ENCODE data around the gene OR2A14.
A peak's percentile ranks its signal among the peaks of the same experiment; 100 is the strongest.
"Not testable (repeated sequence)": the region's sequence is repeated elsewhere in the genome, so short reads cannot be mapped to it uniquely, and the experiment has no call there.

OR2A14 gene

DNA sequence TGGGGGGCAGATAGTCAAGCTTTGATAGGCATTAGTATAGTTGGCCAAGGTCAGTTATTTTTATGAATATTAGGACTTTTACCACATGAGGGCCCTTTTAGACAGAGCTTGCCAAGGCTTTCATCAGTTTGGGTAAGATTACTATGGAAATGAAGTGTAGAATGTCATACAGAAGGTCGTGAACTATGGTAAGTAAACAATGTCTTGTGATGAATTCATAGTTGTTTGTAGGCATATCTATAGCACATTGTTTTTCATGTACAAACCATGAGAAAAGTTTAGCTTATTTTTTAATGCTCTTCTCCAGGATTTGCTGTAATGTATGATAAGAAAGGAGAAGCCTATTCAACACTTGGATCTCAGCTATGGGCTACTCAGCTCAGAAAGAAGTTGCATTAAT lies 9.3 kb upstream of the OR2A14 start:
- Histone ChIP-seq H3K36me3 (ENCODE audit: control insufficient read depth, insufficient read depth, low read length) (no peaks in the 10 kb centered on the region), H3K4me3 (replicated peaks; ENCODE audit: low read depth, low read length) (no peak overlapping the region), H3K27me3 (replicated peaks; ENCODE audit: control insufficient read depth, insufficient read depth, low read length) (no peaks in the 10 kb centered on the region)
- DNase-seq (ENCODE audit: extremely low read depth, insufficient read length): no peak
- TF ChIP-seq, protein P1, sequence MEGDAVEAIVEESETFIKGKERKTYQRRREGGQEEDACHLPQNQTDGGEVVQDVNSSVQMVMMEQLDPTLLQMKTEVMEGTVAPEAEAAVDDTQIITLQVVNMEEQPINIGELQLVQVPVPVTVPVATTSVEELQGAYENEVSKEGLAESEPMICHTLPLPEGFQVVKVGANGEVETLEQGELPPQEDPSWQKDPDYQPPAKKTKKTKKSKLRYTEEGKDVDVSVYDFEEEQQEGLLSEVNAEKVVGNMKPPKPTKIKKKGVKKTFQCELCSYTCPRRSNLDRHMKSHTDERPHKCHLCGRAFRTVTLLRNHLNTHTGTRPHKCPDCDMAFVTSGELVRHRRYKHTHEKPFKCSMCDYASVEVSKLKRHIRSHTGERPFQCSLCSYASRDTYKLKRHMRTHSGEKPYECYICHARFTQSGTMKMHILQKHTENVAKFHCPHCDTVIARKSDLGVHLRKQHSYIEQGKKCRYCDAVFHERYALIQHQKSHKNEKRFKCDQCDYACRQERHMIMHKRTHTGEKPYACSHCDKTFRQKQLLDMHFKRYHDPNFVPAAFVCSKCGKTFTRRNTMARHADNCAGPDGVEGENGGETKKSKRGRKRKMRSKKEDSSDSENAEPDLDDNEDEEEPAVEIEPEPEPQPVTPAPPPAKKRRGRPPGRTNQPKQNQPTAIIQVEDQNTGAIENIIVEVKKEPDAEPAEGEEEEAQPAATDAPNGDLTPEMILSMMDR (IDR thresholded peaks at IDR 0.05; ENCODE audit: insufficient read depth, low read length, poor library complexity, severe bottlenecking): no peak

GRCh38 chr7:144118341-144118740 lies 4.6 kb upstream of the OR2A14 start:
- DNase-seq (ENCODE audit: extremely low read depth, insufficient read length): no peak
- H3K27me3 ChIP-seq (replicated peaks; ENCODE audit: control insufficient read depth, insufficient read depth, low read length): no peaks in the 10 kb centered on the region
- H3K4me3 ChIP-seq (replicated peaks; ENCODE audit: low read depth, low read length): no peak overlapping the region
- TF ChIP-seq, protein P1 (IDR thresholded peaks at IDR 0.05; ENCODE audit: insufficient read depth, low read length, poor library complexity, severe bottlenecking): no peak
- no peaks in the 10 kb centered on the region for H3K36me3 ChIP-seq (ENCODE audit: control insufficient read depth, insufficient read depth, low read length)

- Histone ChIP-seq H3K27me3 (replicated peaks; ENCODE audit: control insufficient read depth, insufficient read depth, low read length) (no peaks in the 10 kb centered on the region), H3K4me3 (replicated peaks; ENCODE audit: low read depth, low read length) (no peak overlapping the region), H3K36me3 (ENCODE audit: control insufficient read depth, insufficient read depth, low read length) (no peaks in the 10 kb centered on the region)
- DNase-seq (ENCODE audit: extremely low read depth, insufficient read length): peak; percentile 39
- TF ChIP-seq, protein P1 (IDR thresholded peaks at IDR 0.05; ENCODE audit: insufficient read depth, low read length, poor library complexity, severe bottlenecking): peak; percentile 94
Measured at GRCh38 chr7:144127714-144128334, 4.8 kb downstream of the OR2A14 start.

- not testable (repeated sequence) for H3K4me3 ChIP-seq (replicated peaks; ENCODE audit: low read depth, low read length); H3K27me3 ChIP-seq (replicated peaks; ENCODE audit: control insufficient read depth, insufficient read depth, low read length); DNase-seq (ENCODE audit: extremely low read depth, insufficient read length); H3K36me3 ChIP-seq (ENCODE audit: control insufficient read depth, insufficient read depth, low read length)
Measured at GRCh38 chr7:144129601-144130000, 6.6 kb downstream of the OR2A14 start.

DNA sequence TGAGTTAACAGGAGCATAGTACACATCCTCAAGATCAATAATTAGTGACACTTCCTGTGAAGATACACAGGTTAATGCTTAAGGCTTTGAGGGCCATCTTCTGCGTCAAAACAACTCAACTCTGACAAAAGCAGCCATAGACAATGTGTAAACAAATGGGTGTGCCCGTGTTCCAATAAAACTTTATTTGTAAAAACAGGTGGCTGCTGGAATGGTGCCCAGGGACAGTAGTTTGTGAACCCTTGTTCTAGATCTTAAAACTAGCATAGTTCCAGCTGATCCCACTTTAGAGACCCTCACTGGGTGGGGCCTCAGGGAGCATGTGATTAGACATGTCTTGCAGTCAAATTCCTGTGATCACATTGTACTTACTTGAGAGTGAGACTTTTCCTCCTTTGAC lies 7.8 kb downstream of the OR2A14 start:
- Histone ChIP-seq H3K36me3 (ENCODE audit: control insufficient read depth, insufficient read depth, low read length) (no peaks in the 10 kb centered on the region), H3K4me3 (replicated peaks; ENCODE audit: low read depth, low read length) (no peak overlapping the region), H3K27me3 (replicated peaks; ENCODE audit: control insufficient read depth, insufficient read depth, low read length) (no peaks in the 10 kb centered on the region)
- TF ChIP-seq, protein P1 (IDR thresholded peaks at IDR 0.05; ENCODE audit: insufficient read depth, low read length, poor library complexity, severe bottlenecking): no peak
- no peak for DNase-seq (ENCODE audit: extremely low read depth, insufficient read length)

- no peak for DNase-seq (ENCODE audit: extremely low read depth, insufficient read length)
- TF ChIP-seq, protein P1 (IDR thresholded peaks at IDR 0.05; ENCODE audit: insufficient read depth, low read length, poor library complexity, severe bottlenecking): no peak
- Histone ChIP-seq H3K27me3 (replicated peaks; ENCODE audit: control insufficient read depth, insufficient read depth, low read length) (no peaks in the 10 kb centered on the region), H3K36me3 (ENCODE audit: control insufficient read depth, insufficient read depth, low read length) (no peaks in the 10 kb centered on the region), H3K4me3 (replicated peaks; ENCODE audit: low read depth, low read length) (no peak overlapping the region)
Measured at GRCh38 chr7:144132262-144132661, 9.3 kb downstream of the OR2A14 start.
